ENCODE data around the gene KCNK3. TPM values are rescaled to one million over a fixed set of nuclear protein-coding genes. Genes with fewer than 3 reads are reported as not detected.
A peak's percentile ranks its signal among the peaks of the same experiment; 100 is the strongest.

The KCNK3 gene
- total RNA-seq, 2 donors from 2014 or later, result 11.1 to 14.5 TPM

GRCh38 chr2:26717362-26717761, 24.8 kb downstream of the KCNK3 start:
- intact Hi-C loops (cut with DNase I), result no loop called here
- peaks cover 15% of the 10 kb centered on the region for H3K4me1 ChIP-seq (replicated peaks)

GRCh38 chr2:26718949-26719686, 26.6 kb downstream of the KCNK3 start:
- Histone ChIP-seq H3K27me3 (replicated peaks; ENCODE audit: insufficient read depth) (no peaks in the 10 kb centered on the region), H3K4me1 (replicated peaks) (peaks cover 15% of the 10 kb centered on the region), H3K9me3 (no peaks in the 10 kb centered on the region), H3K36me3 (no peaks in the 10 kb centered on the region), H3K27ac (peak overlapping the region; percentile 48), H3K4me3 (no peak overlapping the region)
- intact Hi-C loops (cut with DNase I), result no loop called here
- WGBS, result 54% methylated on average over 6 of the region's 6 CpGs
- no peak for DNase-seq (ENCODE audit: low spot score)
- TF ChIP-seq POLR2A (IDR thresholded peaks at IDR 0.05), result no peak
- TF ChIP-seq CTCF (IDR thresholded peaks at IDR 0.05), result no peak
- peak; percentile 64 for TF ChIP-seq POLR2AphosphoS5 (IDR thresholded peaks at IDR 0.05)

More at GRCh38 chr2:26717362-26717761, 24.8 kb downstream of the KCNK3 start:
- Histone ChIP-seq H3K27ac (no peak overlapping the region), H3K4me3 (no peak overlapping the region), H3K36me3 (no peaks in the 10 kb centered on the region), H3K27me3 (replicated peaks; ENCODE audit: insufficient read depth) (no peaks in the 10 kb centered on the region), H3K9me3 (no peaks in the 10 kb centered on the region)
- WGBS, result 75% methylated on average over 5 of the region's 5 CpGs
- TF ChIP-seq CTCF (IDR thresholded peaks at IDR 0.05), result no peak
- no peak for TF ChIP-seq POLR2AphosphoS5 (IDR thresholded peaks at IDR 0.05)
- TF ChIP-seq POLR2A (IDR thresholded peaks at IDR 0.05), result no peak
- DNase-seq (ENCODE audit: low spot score), result no peak

GRCh38 chr2:26720322-26721114, 28.0 kb downstream of the KCNK3 start:
- H3K36me3 ChIP-seq, result no peaks in the 10 kb centered on the region
- no peaks in the 10 kb centered on the region for H3K27me3 ChIP-seq (replicated peaks; ENCODE audit: insufficient read depth)
- 52% methylated on average over 7 of the region's 7 CpGs for WGBS
- H3K4me3 ChIP-seq, result no peak overlapping the region
- intact Hi-C loops (cut with DNase I), result no loop called here
- DNase-seq (ENCODE audit: low spot score), result peak; percentile 81
- H3K27ac ChIP-seq, result peak overlapping the region; percentile 55 to 74
- H3K4me1 ChIP-seq (replicated peaks), result peaks cover 15% of the 10 kb centered on the region
- H3K9me3 ChIP-seq, result no peaks in the 10 kb centered on the region
- TF ChIP-seq POLR2AphosphoS5 (IDR thresholded peaks at IDR 0.05) (peak; percentile 91), POLR2A (IDR thresholded peaks at IDR 0.05) (no peak), CTCF (IDR thresholded peaks at IDR 0.05) (no peak)

DNA sequence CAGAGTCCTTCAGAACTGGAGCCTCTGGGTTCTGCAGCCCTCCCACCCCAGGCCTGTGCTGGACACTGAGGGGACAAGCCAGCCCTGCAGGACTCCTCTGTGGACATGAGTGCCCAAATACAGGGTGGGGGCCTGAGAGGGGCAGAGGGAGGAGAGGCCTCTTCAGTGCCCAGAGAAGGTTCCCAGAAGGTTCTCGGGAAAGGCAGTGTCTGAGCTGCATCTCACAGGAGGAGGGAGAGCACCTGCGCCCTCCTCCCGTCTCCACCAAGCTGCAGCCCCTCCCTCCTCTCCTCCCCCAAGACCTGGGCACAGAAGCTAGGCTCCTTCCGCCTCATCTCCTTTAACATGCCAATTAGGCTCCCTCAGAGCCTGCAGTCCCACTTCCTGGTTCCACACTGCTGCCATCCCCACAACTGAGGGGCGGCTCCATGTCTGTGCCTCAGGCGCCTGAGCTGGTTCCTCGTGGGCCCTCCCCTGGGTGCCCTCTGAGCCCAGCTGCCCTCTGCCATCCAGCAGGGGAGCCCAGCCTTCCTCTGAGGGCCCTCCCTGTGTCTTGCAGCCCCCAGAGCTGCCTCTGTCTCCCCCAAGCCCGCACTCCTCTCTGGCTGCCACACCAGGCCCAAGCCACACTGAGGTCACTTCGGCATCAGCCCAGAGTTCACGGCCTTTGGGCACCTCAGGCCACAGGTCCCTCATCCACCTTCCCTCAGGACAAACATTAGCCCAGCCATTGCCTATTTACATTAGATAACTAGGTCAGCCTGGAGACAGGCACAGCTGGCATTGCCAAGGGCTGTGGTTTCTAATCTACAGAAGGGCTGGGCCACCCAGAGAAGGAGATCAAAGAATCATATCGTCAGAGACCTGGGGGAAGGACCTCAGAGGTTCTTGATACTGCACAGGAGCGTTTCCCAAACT, 28.9 kb downstream of the KCNK3 start:
- H3K27ac ChIP-seq, result peak overlapping the region; percentile 55 to 74

DNA sequence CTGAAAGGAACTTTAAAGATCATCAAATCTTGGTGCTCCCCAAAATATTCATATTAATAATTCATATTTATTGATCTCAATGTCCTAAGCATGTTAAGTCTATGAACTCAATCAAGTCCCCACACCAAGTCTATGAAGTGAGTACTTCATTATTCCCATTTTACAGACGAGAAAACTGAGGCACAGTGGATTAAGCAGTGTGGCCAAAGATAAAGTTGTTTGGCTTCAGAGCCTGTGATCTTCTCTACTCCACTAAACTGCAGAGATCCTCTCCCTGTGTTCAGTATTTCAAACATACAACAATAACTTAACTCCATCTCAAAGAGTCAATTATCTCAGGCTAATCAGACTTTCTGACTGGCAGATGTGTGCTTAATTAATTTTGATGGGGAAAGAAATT, 29.8 kb downstream of the KCNK3 start:
- Histone ChIP-seq H3K27ac (no peak overlapping the region), H3K36me3 (no peaks in the 10 kb centered on the region), H3K4me1 (replicated peaks) (peaks cover 15% of the 10 kb centered on the region), H3K4me3 (no peak overlapping the region), H3K27me3 (replicated peaks; ENCODE audit: insufficient read depth) (no peaks in the 10 kb centered on the region), H3K9me3 (no peaks in the 10 kb centered on the region)
- DNase-seq (ENCODE audit: low spot score), result no peak
- intact Hi-C loops (cut with DNase I), result no loop called here
- WGBS, result 82% methylated on average over 1 of the region's 1 CpG
- TF ChIP-seq POLR2A (IDR thresholded peaks at IDR 0.05), result no peak
- no peak for TF ChIP-seq CTCF (IDR thresholded peaks at IDR 0.05)
- no peak for TF ChIP-seq POLR2AphosphoS5 (IDR thresholded peaks at IDR 0.05)

More for the DNA sequence above, 28.9 kb downstream of the KCNK3 start:
- 81% methylated on average over 12 of the region's 12 CpGs for WGBS
- intact Hi-C loops (cut with DNase I), result no loop called here
- Histone ChIP-seq H3K4me3 (no peak overlapping the region), H3K27me3 (replicated peaks; ENCODE audit: insufficient read depth) (no peaks in the 10 kb centered on the region), H3K4me1 (replicated peaks) (peaks cover 15% of the 10 kb centered on the region), H3K36me3 (no peaks in the 10 kb centered on the region), H3K9me3 (no peaks in the 10 kb centered on the region)
- DNase-seq (ENCODE audit: low spot score), result no peak
- no peak for TF ChIP-seq POLR2A (IDR thresholded peaks at IDR 0.05)
- TF ChIP-seq POLR2AphosphoS5 (IDR thresholded peaks at IDR 0.05), result no peak
